Activated CD4-positive, alpha-beta T cell treated with anti-CD3 and anti-CD28 coated beads, Interleukin-2, Interleukin-6, amounts not matched to agents 100 ng/mL and 50 ng/mL, durations not matched to agents 16 hours and 8 hours (primary cell): ENCODE measurements around the gene PLA2G4B.

ENCODE experiments used
- DNase-seq: peaks from one replicate; pipeline ENCODE4 v3.0.0-alpha.2; 2020

PLA2G4B gene

DNA sequence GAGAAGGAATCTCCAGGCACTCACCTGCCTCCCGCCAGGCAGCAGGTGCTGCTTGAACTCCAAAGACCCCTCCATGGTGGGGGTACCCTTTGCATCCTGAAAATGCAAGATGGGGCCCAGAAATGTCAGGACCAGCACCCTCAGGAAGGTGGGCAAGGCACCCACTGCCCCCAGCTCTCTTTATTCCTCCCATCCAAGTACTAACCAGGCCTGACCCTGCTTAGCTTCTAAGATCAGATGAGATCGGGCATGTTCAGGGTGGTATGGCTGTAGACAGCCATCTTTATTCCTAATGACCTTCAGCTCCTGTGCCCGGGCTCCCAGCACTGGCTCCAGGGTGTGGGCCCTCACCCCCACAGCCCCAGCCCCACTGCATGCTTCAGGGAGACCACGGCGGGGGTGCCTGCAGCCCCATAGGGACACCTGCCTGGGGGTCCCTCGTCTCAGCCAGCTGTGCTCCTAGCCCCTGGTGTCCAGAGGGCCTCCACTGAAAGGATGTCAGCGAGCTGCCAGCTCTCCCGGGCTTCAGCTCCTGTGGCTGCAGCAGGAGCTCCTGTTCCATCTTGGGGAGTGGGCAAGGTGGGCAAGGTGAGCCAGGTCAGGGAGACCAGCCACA lies 13.2 kb downstream of the PLA2G4B start:
- DNase-seq = no peak

DNA sequence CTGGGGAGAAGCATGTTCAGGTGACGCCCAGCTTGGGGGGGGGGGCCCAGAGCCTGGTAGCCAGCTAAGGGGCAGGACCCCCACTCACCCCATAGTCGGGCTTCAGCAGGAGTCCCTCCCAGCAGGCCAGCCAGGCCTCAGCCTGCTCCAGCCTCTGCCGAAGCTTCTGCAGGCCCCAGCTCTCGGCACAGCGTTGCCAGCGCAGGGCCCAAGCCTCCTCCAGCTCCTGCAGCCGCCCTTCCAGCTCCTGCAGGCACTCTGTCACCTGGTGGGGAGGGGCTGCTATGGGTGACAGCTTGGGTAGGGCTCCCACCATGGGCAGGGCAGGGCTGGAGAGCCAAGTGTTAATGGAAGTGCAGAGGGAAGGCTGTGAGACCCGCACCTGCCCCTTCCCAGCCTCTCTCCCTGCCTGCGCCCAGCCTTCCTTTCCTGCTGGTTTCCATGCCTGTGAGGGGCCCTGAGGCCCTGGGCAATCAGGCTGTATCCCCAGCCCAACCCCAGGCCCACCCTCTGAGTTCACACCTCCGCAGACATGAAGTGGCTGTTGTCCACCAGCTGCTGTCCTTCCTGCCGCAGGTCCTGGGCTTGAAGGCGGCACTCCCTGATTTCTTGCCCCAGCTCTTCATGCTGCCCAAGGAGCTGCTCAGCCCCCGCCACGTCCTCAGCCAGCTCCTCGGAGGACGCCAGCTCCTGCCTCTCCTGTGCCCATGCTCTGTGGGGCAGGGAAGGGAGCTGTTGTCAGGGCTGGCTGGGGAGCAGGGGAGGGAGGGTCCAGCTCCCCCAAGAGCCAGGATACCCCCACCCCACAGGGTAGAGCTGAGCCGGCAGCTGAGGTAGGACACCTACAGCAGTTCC lies 14.3 kb downstream of the PLA2G4B start:
- no peak for DNase-seq

DNA sequence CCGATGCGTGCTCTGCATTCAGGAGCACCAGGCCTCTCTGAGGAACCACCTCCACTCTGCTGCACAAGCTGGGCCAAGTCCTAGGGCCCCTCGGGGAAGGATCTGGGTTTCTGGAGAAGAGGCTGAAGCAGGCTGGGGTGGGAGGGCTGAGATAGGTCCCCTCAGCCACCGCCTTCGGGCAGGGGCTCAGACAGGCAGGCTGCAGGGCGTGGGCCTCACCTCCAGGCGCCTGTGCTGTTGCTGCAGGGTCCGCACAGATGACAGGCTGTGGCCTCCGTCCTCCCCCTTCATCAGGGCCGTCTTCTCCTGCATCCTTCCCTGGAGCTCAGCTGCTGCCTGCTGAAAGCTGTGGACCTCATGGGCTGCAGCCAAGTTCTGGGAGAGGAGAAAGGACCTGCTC lies 15.2 kb downstream of the PLA2G4B start:
- DNase-seq = no peak

DNA sequence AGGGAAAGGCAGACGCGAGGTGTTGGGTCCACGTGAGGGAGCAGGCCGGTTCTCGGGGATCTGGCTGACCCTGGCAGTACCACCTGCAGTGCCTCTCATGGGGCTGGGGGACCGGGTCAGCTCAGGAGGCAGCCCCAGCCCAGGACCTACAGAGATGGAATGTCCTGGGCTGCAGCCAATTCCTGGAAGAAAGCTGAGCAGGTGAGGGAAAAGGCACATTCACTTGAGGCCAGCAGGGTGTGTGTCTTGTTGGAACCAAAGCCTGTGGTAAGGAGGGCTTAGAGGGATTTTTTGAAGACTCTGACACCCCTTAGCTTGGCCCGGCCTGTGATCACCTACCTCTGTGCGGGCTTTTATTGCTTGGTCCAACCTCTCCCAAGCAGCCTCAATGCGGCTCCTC lies 15.8 kb downstream of the PLA2G4B start:
- DNase-seq = no peak

DNA sequence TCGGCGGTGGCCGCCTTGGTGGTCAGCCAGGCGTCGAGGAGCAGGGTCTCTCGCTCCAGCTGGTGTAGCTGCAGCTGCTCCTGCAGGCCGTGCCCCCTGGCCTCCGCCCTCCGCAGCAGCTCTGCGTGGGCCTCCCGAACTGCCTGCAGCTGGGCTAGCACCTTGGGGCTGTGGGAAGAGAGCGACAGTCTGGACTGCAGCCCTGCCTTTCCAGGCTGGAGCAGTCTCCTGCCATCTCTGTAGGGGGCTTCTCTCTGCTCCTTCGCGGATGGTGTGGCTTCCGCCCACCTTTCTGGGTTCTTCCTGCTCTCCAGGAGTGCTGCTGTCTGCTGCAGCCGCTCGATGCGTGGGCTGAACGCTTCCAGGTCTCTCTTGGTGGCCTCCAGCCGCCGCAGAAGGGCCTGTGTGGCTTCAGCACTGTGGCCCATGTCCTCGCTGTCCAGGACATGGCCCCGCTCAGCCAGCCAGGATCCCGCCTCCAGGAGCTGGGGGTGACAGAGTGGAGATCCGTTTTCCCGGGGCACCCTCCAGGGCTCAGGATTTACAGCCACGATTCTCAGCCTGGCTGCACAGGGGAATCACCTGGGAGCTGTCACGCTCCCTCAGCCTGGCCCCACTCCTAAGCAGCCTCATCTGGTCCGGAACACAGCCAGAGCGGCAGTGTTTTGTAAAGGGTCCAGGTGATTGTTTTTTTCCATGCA lies 16.8 kb downstream of the PLA2G4B start:
- DNase-seq = no peak

DNA sequence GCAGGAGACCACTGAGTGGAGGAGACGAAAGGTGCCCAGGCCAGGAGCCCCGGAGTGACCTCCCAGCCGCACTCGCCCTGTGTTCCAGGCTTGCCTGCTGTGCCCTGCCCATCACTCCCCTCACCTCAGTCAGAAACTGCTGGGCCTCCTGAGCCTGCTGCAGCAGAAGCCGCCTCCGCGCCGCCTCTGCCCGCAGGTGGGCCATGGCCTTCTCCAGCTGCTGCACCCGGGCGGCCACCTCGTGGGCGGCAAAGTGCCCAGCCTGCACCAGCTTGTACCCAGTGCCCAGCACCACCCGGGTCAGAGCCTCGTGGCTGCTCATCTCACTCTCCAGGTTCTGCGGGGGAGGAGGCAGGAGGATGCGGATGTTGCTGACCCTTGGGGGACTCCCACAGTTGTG lies 17.6 kb downstream of the PLA2G4B start:
- no peak for DNase-seq

DNA sequence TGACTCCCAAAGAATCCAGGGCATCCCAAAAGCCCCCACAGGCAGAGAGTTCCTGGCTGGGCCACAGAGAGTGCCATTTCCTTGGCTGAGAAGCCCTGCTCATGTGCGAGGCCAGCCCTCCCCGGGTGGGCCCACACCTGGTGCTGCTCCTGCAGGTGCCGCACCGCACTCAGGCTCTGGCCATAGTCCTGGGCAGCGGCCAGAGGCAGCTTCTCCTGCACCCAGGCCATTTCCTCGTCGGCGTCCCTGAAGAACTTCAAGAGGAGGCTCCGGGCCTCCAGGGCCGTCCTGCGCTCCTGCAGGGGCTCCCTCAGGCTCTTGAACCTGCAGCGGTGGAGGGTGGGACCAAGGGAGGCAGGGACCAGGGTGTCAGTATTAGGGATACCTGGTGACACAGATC lies 18.1 kb downstream of the PLA2G4B start:
- no peak for DNase-seq

DNA sequence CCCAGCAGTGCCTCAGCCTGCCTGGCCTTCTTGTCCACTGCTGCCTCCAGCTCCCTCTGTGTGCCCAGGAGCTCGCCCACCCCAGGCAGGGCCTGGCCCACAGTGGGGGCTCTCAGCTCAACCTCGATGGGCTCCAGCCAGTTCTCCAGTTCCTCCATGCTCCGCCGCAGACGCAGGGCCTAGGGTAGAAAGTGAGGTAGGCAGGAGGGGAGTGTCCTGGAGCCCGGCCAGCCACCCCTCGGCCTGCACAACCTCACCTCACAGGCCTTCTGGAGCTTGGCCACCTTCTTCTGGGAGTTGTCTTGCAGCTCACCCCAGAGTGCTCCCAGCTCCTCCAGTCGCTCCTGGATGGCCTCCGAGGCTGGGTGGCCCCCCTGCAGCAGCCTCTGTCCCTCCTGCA lies 18.7 kb downstream of the PLA2G4B start:
- no peak for DNase-seq

DNA sequence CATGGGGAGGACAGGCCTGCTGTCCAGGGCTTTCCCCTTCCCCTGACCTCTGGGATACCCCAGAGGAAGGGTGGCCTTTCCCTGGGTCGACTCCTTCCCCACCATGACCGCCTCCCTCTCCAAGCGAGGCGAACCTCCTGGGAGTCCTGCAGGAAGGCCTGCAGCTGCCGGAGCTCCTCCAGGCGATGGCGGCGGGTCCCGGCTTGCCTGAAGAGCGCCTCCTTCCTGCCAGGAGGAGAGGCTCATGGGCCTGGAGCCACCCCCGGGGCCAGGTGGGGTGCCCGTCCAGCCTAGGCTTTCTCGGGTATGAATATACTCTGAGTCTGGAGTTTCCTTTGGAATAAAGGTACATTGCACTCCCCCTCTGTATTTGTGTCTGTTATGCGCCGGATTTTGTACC lies 20.1 kb downstream of the PLA2G4B start:
- DNase-seq = no peak

DNA sequence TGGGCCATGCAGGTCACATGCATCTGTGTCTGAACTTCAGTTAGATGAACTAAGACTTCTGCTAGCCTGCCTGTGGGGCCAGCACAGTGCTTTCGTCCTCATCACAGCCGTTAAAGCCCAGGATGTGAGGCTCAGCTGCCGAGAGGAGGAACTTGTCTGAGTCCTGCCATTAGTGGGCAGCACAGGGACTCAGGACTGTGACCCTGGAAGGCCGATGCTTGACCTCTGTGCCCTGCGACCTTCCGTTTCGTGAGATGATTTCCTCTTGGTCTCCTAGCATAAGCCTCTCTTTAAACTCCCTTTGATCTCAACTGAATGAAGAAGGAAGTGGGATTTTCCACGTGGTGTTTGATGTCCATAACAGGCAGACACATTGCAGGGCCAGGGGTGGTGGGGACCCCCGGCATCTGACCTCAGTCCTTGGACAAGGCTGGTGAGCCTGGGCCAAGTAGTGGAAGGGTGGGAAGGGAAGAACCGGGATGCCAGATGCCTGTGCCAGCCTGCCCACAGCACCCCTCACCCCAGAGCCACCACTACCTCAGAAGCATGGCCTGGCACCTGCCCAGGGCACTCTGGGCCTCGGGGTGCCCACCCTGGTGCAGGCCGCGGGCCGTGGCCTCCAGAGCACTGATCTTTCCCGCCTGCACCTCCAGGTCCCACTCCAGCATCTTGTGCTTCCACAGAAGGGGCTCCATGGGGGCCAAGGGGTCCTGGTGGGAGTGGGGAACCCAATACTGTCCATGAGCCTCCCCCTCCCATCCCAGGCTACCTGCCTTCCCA lies 21.6 kb downstream of the PLA2G4B start:
- no peak for DNase-seq

DNA sequence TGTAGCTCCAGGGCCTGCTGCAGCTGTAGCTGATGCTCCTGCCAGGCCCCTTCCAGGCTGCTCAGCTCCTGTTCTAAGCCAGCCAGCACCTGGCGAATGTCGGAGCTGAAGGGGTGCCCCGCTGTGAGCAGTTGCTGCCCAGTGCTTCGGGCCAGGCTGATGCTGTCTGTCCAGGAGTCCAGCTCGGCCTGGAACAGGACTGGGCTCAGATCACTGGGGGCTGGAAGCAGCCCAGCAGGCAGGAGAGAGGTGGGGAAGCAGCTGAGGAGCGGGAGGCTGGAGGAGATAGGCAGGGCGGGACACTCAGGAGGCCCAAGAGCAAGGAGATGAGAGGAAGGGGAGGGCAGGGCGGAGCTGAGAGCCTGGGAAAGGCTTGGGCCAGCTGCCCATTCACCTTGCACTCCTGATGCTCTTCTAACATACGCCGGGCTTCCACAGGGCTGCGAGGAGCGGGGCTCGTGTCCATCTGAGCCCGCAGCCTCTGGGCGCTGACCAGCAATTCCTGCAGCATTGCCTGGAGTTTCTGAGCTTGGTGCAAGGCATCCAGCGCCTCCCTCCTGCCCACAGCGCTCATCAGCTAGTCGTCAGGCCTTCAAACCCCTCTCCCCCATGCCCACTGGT lies 23.2 kb downstream of the PLA2G4B start:
- DNase-seq = no peak

DNA sequence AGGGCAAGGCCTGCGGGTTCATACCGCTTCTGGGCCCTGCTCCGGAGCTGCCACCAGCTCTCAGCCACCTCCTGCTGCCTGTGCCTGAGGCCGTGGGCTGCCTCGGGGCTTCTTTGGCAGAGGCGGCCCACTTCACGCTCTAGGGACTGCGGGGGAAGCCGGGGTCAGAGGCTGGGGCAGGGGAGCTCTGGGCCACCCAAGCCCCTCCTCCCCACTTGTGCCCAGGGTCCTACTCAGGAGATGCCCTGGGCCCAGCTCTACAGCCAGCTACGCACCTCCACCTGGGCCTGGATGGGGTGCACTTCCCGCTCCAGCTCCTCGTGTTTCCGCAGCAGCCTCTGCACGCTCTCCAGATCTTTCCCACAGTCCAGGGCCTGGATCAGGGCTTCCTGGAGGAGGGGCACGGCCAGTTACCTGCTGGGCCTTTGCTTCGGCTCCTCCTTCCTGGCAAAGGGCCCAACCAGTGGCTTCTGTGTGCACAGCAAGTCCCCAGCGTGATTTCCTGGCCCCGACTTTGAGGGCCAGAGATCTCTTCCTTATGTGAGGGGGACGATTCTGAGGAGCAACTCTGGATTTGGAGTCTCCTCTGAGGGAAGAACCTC lies 24.0 kb downstream of the PLA2G4B start:
- no peak for DNase-seq

DNA sequence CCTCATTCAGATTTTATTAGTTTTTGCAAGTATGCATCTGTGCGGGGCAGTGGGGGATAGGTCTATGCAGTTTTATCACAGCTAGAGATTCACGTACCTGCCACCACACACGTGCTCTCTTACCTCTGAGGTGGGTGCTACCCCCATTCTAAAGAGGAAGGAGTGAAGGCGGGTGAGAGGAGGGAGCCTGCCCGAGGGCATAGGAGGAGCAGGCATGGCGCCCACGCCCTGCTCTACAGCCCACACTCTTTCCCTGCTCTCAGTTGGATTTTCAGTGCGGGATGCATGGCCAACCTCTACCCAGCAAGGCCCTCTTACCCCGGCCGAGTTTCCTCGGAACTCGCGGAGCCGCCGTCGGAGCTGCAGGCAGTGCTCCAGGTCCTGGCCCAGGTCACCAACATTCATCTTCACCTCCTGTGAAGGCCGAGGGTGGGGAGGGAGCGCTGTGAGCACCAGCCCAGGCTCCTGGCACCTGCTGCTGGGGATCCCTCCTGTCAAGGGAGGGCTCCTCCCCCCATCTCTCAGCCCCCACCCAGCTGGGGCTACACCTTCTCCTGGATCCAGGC lies 26.9 kb downstream of the PLA2G4B start:
- DNase-seq = no peak

DNA sequence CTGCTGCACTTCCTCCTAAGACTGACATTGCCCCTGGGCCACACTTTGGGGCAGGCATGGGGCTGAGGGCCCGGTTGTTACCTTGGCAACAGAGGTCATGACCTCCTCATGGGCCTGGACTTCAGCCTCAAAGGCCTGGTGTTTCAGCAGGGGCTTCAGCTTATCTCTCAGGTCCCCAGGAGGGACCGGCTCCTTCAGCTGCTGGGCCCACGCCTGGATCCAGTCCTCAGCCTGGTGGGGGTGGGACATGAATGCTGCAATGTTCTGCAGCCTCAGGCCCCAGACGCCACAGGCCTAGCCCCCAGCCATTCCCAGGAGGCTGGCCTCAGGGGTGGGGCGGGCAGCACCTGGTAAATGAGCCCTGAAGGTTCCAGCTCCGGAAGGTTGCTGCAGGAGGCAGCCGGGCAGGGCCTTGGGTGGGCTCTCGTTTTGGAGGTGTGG lies 27.6 kb downstream of the PLA2G4B start:
- no peak for DNase-seq

DNA sequence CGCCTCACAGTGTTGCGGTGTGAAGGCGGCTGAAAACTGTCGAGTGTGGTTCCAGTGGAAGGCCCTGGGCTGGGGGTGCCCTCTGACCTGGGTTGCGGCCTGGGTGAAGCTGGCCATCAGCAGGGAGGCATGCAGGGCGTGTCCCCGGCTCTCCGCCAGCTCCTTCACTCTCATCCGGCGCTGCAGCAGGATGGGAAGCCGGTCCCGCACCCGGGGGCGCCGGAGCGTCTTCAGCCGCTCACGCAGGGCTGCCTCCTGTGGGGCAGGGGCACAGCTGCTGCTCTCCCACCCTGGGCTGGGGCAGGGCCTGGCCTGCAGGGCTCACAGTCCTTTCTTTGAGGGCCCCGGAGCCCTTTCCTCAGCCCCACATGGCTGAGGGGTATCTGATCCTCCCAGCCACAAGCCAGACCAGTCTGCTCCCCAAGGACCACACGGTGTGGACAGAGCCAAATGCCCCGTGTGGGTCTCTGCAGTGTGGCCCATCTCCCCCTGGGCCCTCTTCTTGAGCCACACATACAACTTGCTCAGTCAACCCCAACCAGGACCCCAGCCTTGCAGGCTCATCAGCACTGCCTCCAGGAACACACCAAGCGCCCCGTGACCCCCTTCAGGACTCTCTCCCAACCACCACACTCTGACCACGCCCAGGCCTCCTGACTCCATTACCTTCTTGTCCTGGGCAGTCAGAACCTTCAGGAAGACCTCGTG lies 28.4 kb downstream of the PLA2G4B start:
- DNase-seq = no peak

DNA sequence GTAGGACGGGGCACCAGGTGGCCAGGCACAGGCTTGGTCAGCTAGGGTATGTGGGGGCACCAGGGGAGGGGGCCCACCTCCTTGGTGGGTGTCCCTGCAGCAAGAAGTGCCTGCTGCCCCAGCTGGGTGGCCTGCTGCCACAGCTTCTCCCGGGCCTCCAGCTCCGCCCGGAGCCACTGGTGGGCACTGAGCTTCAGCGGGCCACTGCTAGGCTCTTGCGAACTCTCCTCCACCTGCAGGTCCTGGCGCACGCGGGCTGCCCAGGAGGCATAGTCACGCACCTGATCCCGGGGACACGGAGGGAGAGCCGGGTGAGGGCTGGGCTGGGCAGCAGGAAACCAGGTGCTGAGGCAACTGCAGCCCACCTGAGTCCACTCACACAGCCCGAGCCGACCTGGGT lies 29.7 kb downstream of the PLA2G4B start:
- DNase-seq = no peak

DNA sequence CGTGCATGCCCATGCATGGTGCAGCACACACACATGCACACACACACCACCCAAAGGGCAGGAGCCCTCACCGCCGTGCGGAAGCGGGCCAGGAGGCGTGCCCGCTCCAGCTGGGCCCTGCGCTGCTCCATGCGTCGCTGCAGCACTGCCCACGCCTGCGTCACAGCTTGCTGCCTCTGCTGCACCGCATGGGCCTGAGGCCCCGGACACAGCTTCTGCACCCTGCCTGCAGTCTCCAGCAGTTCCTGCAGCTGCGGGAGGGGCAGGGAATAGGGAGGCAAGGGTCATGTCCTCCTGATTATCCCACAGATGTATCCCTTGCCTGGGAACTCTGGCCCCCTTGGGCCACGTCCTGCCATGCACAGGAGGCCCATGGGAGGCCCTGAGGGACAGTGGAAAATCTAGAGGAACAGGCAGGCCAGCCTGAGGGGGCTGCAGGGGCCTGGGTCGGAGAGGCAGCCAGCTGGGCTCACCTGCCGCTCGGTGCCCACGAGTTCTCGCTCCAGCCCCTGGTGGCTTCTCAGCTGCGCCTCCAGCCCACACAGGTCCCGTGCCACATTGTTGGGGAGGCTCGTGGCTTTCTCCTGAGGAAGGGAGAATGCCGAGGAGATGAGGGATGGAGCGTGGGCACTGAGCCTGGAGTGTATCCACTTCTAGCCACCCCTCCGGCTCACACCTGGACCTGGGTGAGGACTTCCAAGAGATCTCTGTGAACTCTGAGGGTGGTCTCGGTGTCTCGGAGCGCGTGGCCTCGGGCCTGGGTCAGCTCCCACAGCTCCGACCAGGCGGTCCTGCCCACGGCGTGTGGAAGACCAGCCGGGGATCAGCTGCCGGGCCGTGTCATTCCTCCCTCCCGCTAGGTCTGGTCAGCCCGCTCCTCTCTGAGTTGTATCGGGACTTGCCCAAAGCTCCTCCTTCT lies 31.4 kb downstream of the PLA2G4B start:
- no peak for DNase-seq

DNA sequence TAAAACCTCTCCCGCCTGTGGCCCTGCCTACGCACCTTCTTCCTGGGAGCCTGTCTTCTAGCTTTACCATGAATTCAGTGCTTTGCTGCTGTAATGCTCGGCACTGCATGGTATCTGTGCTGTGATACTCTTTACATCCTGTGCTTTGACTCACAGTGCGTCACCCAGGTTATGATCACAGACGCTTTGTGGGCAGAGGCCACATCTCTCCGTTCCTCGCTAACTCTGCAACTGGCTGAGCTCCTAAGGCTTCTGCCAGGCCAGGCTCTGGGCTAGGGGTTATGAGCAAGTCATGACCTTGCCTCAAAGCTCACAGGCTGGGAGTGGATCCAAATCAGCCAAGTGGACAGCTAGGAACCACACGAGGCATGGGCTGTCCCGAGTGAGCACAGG lies 32.0 kb downstream of the PLA2G4B start:
- peak; percentile 70 for DNase-seq

DNA sequence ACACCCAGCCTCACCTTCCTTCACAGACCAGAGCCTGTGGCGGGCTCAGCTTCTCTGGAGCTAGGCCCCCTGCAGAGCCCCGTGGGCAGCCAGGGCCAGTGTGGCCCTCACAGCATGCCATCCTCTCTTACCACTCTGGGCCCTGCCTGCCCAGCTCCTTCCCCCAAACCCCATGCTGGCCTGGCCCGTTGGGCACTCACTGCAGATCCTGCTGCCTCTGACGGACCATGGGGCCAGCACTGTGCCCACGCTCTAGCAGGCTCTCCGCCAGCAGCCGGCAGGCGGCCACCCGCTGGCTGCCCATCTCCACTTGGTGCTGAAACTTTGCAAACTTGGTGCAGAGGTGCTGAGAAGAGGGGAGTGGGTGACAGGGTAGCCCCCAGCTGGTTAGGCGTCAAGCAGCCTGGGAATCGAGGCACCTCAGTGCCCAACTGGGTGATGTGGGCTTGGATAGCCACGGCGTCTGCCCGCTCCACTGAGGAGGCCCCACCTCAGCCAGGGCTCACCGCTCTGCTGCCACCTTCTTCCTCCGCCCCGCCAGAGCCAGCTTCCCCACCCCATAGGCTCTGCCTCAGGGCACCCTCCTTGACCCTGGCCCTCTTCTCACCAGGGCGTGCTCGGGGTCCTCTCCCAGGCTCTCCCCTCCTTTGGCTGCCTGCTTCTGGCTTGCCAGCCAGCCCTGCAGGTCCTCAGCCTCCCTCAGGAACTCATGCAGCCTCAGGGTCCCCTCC lies 32.7 kb downstream of the PLA2G4B start:
- DNase-seq = no peak
